ENCODE data around the gene C10orf95. TPM values are rescaled to one million over a fixed set of nuclear protein-coding genes. Genes with fewer than 3 reads are reported as not detected.
A peak's percentile ranks its signal among the peaks of the same experiment; 100 is the strongest.

Gene C10orf95
- total and polyA plus RNA-seq, 2 experiments from 2014 or later: 0.69 to 1.1 TPM

DNA sequence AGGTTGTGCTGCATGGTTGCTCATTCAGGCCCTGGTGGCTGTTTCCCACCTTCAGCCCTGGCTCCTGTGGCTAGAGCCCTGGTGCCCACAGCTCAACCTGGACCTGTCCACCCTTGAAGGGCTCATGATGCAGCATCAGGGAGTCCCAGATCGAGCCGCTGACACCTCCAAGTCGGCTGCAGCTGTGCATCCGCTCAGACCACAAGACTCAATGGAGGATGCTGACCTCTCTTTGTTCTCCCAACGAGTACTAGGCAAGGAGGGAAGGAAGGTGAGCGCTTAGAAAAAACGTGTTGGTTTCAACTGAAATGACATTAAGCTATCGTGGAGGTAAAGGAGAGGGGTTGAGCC is 9.5 kb upstream of the C10orf95 start:
- TF ChIP-seq NANOG (IDR thresholded peaks at IDR 0.05; ENCODE audit: borderline replicate concordance): no peak
- no peak for TF ChIP-seq POLR2AphosphoS5 (IDR thresholded peaks at IDR 0.05; ENCODE audit: low read depth)
- TF ChIP-seq, protein P1, sequence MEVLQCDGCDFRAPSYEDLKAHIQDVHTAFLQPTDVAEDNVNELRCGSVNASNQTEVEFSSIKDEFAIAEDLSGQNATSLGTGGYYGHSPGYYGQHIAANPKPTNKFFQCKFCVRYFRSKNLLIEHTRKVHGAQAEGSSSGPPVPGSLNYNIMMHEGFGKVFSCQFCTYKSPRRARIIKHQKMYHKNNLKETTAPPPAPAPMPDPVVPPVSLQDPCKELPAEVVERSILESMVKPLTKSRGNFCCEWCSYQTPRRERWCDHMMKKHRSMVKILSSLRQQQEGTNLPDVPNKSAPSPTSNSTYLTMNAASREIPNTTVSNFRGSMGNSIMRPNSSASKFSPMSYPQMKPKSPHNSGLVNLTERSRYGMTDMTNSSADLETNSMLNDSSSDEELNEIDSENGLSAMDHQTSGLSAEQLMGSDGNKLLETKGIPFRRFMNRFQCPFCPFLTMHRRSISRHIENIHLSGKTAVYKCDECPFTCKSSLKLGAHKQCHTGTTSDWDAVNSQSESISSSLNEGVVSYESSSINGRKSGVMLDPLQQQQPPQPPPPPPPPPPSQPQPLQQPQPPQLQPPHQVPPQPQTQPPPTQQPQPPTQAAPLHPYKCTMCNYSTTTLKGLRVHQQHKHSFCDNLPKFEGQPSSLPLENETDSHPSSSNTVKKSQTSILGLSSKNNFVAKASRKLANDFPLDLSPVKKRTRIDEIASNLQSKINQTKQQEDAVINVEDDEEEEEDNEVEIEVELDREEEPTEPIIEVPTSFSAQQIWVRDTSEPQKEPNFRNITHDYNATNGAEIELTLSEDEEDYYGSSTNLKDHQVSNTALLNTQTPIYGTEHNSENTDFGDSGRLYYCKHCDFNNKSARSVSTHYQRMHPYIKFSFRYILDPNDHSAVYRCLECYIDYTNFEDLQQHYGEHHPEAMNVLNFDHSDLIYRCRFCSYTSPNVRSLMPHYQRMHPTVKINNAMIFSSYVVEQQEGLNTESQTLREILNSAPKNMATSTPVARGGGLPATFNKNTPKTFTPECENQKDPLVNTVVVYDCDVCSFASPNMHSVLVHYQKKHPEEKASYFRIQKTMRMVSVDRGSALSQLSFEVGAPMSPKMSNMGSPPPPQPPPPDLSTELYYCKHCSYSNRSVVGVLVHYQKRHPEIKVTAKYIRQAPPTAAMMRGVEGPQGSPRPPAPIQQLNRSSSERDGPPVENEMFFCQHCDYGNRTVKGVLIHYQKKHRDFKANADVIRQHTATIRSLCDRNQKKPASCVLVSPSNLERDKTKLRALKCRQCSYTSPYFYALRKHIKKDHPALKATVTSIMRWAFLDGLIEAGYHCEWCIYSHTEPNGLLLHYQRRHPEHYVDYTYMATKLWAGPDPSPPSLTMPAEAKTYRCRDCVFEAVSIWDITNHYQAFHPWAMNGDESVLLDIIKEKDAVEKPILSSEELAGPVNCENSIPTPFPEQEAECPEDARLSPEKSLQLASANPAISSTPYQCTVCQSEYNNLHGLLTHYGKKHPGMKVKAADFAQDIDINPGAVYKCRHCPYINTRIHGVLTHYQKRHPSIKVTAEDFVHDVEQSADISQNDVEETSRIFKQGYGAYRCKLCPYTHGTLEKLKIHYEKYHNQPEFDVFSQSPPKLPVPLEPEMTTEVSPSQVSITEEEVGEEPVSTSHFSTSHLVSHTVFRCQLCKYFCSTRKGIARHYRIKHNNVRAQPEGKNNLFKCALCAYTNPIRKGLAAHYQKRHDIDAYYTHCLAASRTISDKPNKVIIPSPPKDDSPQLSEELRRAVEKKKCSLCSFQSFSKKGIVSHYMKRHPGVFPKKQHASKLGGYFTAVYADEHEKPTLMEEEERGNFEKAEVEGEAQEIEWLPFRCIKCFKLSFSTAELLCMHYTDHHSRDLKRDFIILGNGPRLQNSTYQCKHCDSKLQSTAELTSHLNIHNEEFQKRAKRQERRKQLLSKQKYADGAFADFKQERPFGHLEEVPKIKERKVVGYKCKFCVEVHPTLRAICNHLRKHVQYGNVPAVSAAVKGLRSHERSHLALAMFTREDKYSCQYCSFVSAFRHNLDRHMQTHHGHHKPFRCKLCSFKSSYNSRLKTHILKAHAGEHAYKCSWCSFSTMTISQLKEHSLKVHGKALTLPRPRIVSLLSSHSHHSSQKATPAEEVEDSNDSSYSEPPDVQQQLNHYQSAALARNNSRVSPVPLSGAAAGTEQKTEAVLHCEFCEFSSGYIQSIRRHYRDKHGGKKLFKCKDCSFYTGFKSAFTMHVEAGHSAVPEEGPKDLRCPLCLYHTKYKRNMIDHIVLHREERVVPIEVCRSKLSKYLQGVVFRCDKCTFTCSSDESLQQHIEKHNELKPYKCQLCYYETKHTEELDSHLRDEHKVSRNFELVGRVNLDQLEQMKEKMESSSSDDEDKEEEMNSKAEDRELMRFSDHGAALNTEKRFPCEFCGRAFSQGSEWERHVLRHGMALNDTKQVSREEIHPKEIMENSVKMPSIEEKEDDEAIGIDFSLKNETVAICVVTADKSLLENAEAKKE (CRISPR knock-in tag; IDR thresholded peaks at IDR 0.05): no peak
- TF ChIP-seq, protein P2, sequence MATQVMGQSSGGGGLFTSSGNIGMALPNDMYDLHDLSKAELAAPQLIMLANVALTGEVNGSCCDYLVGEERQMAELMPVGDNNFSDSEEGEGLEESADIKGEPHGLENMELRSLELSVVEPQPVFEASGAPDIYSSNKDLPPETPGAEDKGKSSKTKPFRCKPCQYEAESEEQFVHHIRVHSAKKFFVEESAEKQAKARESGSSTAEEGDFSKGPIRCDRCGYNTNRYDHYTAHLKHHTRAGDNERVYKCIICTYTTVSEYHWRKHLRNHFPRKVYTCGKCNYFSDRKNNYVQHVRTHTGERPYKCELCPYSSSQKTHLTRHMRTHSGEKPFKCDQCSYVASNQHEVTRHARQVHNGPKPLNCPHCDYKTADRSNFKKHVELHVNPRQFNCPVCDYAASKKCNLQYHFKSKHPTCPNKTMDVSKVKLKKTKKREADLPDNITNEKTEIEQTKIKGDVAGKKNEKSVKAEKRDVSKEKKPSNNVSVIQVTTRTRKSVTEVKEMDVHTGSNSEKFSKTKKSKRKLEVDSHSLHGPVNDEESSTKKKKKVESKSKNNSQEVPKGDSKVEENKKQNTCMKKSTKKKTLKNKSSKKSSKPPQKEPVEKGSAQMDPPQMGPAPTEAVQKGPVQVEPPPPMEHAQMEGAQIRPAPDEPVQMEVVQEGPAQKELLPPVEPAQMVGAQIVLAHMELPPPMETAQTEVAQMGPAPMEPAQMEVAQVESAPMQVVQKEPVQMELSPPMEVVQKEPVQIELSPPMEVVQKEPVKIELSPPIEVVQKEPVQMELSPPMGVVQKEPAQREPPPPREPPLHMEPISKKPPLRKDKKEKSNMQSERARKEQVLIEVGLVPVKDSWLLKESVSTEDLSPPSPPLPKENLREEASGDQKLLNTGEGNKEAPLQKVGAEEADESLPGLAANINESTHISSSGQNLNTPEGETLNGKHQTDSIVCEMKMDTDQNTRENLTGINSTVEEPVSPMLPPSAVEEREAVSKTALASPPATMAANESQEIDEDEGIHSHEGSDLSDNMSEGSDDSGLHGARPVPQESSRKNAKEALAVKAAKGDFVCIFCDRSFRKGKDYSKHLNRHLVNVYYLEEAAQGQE (IDR thresholded peaks at IDR 0.05; ENCODE audit: unreplicated experiment): no peak
- no peak for TF ChIP-seq CREB1 (CRISPR knock-in tag; IDR thresholded peaks at IDR 0.05; ENCODE audit: low read depth)
- TF ChIP-seq EZH2 (IDR thresholded peaks at IDR 0.05; ENCODE audit: low read depth, unreplicated experiment): no peak
- no peak for TF ChIP-seq ZNF331 (CRISPR knock-in tag; IDR thresholded peaks at IDR 0.05; ENCODE audit: low read depth)
- no peak for TF ChIP-seq ZNF114 (CRISPR knock-in tag; IDR thresholded peaks at IDR 0.05)
- TF ChIP-seq, protein P3, sequence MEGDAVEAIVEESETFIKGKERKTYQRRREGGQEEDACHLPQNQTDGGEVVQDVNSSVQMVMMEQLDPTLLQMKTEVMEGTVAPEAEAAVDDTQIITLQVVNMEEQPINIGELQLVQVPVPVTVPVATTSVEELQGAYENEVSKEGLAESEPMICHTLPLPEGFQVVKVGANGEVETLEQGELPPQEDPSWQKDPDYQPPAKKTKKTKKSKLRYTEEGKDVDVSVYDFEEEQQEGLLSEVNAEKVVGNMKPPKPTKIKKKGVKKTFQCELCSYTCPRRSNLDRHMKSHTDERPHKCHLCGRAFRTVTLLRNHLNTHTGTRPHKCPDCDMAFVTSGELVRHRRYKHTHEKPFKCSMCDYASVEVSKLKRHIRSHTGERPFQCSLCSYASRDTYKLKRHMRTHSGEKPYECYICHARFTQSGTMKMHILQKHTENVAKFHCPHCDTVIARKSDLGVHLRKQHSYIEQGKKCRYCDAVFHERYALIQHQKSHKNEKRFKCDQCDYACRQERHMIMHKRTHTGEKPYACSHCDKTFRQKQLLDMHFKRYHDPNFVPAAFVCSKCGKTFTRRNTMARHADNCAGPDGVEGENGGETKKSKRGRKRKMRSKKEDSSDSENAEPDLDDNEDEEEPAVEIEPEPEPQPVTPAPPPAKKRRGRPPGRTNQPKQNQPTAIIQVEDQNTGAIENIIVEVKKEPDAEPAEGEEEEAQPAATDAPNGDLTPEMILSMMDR (conservative IDR thresholded peaks at IDR 0.05; ENCODE audit: low read depth in 2 of 2): no peak
- TF ChIP-seq EZH2phosphoT487 (IDR thresholded peaks at IDR 0.05; ENCODE audit: unreplicated experiment): no peak
- TF ChIP-seq, protein P4, sequence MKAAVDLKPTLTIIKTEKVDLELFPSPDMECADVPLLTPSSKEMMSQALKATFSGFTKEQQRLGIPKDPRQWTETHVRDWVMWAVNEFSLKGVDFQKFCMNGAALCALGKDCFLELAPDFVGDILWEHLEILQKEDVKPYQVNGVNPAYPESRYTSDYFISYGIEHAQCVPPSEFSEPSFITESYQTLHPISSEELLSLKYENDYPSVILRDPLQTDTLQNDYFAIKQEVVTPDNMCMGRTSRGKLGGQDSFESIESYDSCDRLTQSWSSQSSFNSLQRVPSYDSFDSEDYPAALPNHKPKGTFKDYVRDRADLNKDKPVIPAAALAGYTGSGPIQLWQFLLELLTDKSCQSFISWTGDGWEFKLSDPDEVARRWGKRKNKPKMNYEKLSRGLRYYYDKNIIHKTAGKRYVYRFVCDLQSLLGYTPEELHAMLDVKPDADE (IDR thresholded peaks at IDR 0.05): no peak
- no peak for TF ChIP-seq STAT1 (IDR thresholded peaks at IDR 0.05; ENCODE audit: unreplicated experiment)
- TF ChIP-seq JUNB (IDR thresholded peaks at IDR 0.05; ENCODE audit: unreplicated experiment): no peak
- peak overlapping the region; percentile 90 for H3K27ac Mint-ChIP-seq

More for the DNA sequence above, 9.5 kb upstream of the C10orf95 start:
- peak overlapping the region; percentile 90 for H3K4me3 Mint-ChIP-seq
- ATAC-seq (peak; percentile 9), DNase-seq (ENCODE audit: low spot score) (no peak)
- peaks cover 10% of the 10 kb centered on the region for H3K36me3 Mint-ChIP-seq (ENCODE audit: low read depth)
- peaks cover 33% of the 10 kb centered on the region for H3K4me1 ChIP-seq (ENCODE audit: insufficient read depth)
- peaks cover 42% of the 10 kb centered on the region for H3K4me1 Mint-ChIP-seq
- H3K27ac ChIP-seq (ENCODE audit: low read depth): peak overlapping the region; percentile 68
- peaks cover 20% of the 10 kb centered on the region for H3K27me3 Mint-ChIP-seq (ENCODE audit: insufficient read depth, low read depth, poor library complexity)
- no peaks in the 10 kb centered on the region for H3K9me2 ChIP-seq (ENCODE audit: insufficient read depth)
- peaks cover 5% of the 10 kb centered on the region; the same call in 1 of the 2 replicates for H3K27me3 ChIP-seq (ENCODE audit: insufficient read depth)
- H3K4me3 ChIP-seq: peak overlapping the region; percentile 85; the same call in 1 of the 2 replicates
- peak overlapping the region; percentile 88 for H2AFZ ChIP-seq
- H3K9me3 Mint-ChIP-seq: no peaks in the 10 kb centered on the region
- H3K79me2 ChIP-seq (replicated peaks; ENCODE audit: insufficient read depth): peaks cover 23% of the 10 kb centered on the region; the same call in 1 of the 2 replicates
- peaks cover 4% of the 10 kb centered on the region; the same call in 1 of the 2 replicates for H3K36me3 ChIP-seq (ENCODE audit: insufficient read depth)
- peaks cover 21% of the 10 kb centered on the region; the same call in 1 of the 2 replicates for H3F3A ChIP-seq (replicated peaks; ENCODE audit: low read depth)
- peak overlapping the region; percentile 96 for H3K4me2 ChIP-seq
- H4K20me1 ChIP-seq (replicated peaks; ENCODE audit: insufficient read depth): no peaks in the 10 kb centered on the region
